K562 (cell line): ENCODE measurements around the gene ISG20. TPM values are rescaled to one million over a fixed set of nuclear protein-coding genes. Genes with fewer than 3 reads are reported as not detected.

Experiments used
- ATAC-seq: fragments of 200-7000 bp; cut with Tn5 transposase; 3 replicates; pipeline ENCODE4 v1.9.1; 2020; ENCODE audit warnings: moderate library complexity
- BruUV-seq: library from RNA; stranded (reverse); fragments of 400-500 nt; replicated peaks from 2 replicates; lab custom pipeline; 2021; lab: Mats Ljungman, UMichigan
- CTCF ChIA-PET: fragments of 300-600 bp; formaldehyde crosslinking; extraction: SDS; loops from one replicate; lab custom pipeline; 2021; ENCODE audit warnings: low intra/inter-chr PET ratio; lab: Yijun Ruan, JAX
- POLR2A ChIA-PET: fragments of 300-600, 350-650 bp; sonication (Branson Sonifier 250); formaldehyde crosslinking; extraction: SDS; loops from one replicate; lab custom pipeline; 2021; ENCODE audit warnings: antibody characterized with exemption, inconsistent platforms; lab: Yijun Ruan, JAX
- DNase-seq, 4 experiments: peaks; one replicate each; pipeline versions ENCODE4 v3.0.0 to v3.0.0-alpha.2; 2011 to 2018; ENCODE audit warnings: low spot score in 3 of 4, mixed read lengths in 3 of 4; ENCODE audit errors: extremely low read depth in 1 of 4
- FAIRE-seq: peaks from 2 replicates; lab custom pipeline; 2011; peaks lifted over from hg19 to GRCh38; lab: Jason Lieb, UNC
- H2AFZ ChIP-seq: 2 replicates; pipeline ENCODE4 v1.6.0; 2011; ENCODE audit warnings: low read depth, low read length, control low read depth, inconsistent platforms
- H3K27ac ChIP-seq: fragments of 200-600 bp; 3 replicates; pipeline ENCODE4 v1.8.0; 2011; ENCODE audit warnings: low read depth, mild to moderate bottlenecking, control low read depth, inconsistent platforms, low read length, moderate library complexity, mixed read lengths; ENCODE audit errors: extremely low read depth
- H3K27me3 ChIP-seq, 2 experiments: fragments of 300-600 bp in 1 of 2; 2 replicates in 1 of 2; 3 replicates in 1 of 2; pipeline versions ENCODE4 v1.6.0 to v1.8.0; 2011; ENCODE audit warnings: inconsistent platforms in 2 of 2, low read length in 2 of 2, mild to moderate bottlenecking in 1 of 2, mixed read lengths in 1 of 2, moderate library complexity in 1 of 2; ENCODE audit not compliant: control insufficient read depth in 2 of 2, insufficient read depth in 2 of 2
- H3K36me3 ChIP-seq: fragments of 300-600 bp; 3 replicates; pipeline ENCODE4 v1.8.0; 2011; ENCODE audit warnings: mild to moderate bottlenecking, low read length, inconsistent platforms; ENCODE audit not compliant: control insufficient read depth, insufficient read depth
- H3K4me1 ChIP-seq, 2 experiments: fragments of 200-600 bp in 1 of 2; replicated peaks in 1 of 2; 2 replicates in 1 of 2; 3 replicates in 1 of 2; pipeline versions ENCODE4 v1.5.1 to v1.8.0; 2011; ENCODE audit warnings: inconsistent platforms in 2 of 2, low read length in 2 of 2, mild to moderate bottlenecking in 1 of 2, mixed read lengths in 1 of 2, moderate library complexity in 1 of 2; ENCODE audit not compliant: control insufficient read depth in 2 of 2, insufficient read depth in 2 of 2
- H3K4me2 ChIP-seq: 2 replicates; pipeline ENCODE4 v1.6.1; 2011; ENCODE audit warnings: low read length, control low read depth, inconsistent platforms, mixed read lengths; ENCODE audit not compliant: insufficient read depth
- H3K4me3 ChIP-seq: fragments of 200-600 bp; sonication (generic), shearing (Covaris generic); 2 replicates; pipeline ENCODE4 v1.5.1; 2016; ENCODE audit warnings: control low read depth, inconsistent platforms
- H3K79me2 ChIP-seq: fragments of 200-600 bp; 3 replicates; pipeline ENCODE4 v1.8.0; 2011; ENCODE audit warnings: low read length, inconsistent platforms; ENCODE audit not compliant: control insufficient read depth, insufficient read depth
- H3K9ac ChIP-seq, 2 experiments: 2 replicates each; pipeline versions ENCODE4 v1.6.0 to v1.6.1; 2011; ENCODE audit warnings: low read depth in 2 of 2, low read length in 2 of 2, control low read depth in 1 of 2, inconsistent platforms in 1 of 2, mild to moderate bottlenecking in 1 of 2, mixed read lengths in 1 of 2; ENCODE audit not compliant: insufficient read depth in 1 of 2
- H3K9me1 ChIP-seq: one replicate; pipeline ENCODE4 v1.6.0; 2011; ENCODE audit warnings: inconsistent platforms, mild to moderate bottlenecking, low read length, moderate library complexity; ENCODE audit not compliant: control insufficient read depth, insufficient read depth
- H3K9me3 ChIP-seq: replicated peaks from 2 replicates; pipeline ENCODE4 v1.5.1; 2011; ENCODE audit warnings: low read depth, low read length, inconsistent platforms; ENCODE audit not compliant: control insufficient read depth, insufficient read depth
- H4K20me1 ChIP-seq: replicated peaks from 2 replicates; pipeline ENCODE4 v1.6.1; 2011; ENCODE audit warnings: low read length, inconsistent platforms, mixed read lengths; ENCODE audit not compliant: control insufficient read depth, insufficient read depth
- BHLHE40 ChIP-seq: IDR thresholded peaks from 2 replicates; pipeline ENCODE4 v1.6.1; 2011; ENCODE audit warnings: low read length, improper control_type of control experiment
- CHD1 ChIP-seq: fragments of 200-600 bp; sonication (generic); IDR thresholded peaks from one replicate; pipeline ENCODE4 v1.6.1; 2012; ENCODE audit warnings: mild to moderate bottlenecking, moderate library complexity, low read length, inconsistent platforms
- ELF2 ChIP-seq: fragments of 250-450 bp; sonication (Bioruptor Pico); IDR thresholded peaks from 2 replicates; pipeline ENCODE4 v1.5.0; 2021; ENCODE audit warnings: mild to moderate bottlenecking
- HCFC1 ChIP-seq: IDR thresholded peaks from 2 replicates; pipeline ENCODE4 v1.6.1; 2012; ENCODE audit warnings: low read depth, low read length, improper control_type of control experiment
- RUNX1 ChIP-seq: sonication (generic); IDR thresholded peaks from 2 replicates; pipeline ENCODE4 v1.6.1; 2016; ENCODE audit warnings: antibody characterized with exemption, low read depth
- SMAD4 ChIP-seq: fragments of 250-450 bp; sonication (Bioruptor Pico); conservative IDR thresholded peaks from 2 replicates; pipeline ENCODE4 v1.8.0; 2021; ENCODE audit warnings: inconsistent platforms, mild to moderate bottlenecking, moderate library complexity
- ZBTB8A ChIP-seq: fragments of 450-650 bp; IDR thresholded peaks from 2 replicates; pipeline ENCODE4 v1.6.1; 2018; ENCODE audit warnings: mild to moderate bottlenecking, moderate library complexity; ENCODE audit not compliant: partially characterized antibody
- WGBS: fragments of 100-300 bp; shearing (Covaris generic); methylation state at CpG from one replicate; pipeline ENCODE4 v1.1.6; 2016; ENCODE audit warnings: low coverage, mixed read lengths; ENCODE audit not compliant: insufficient coverage; ENCODE audit errors: missing lambda C conversion rate; 5-methylcytosine and 5-hydroxymethylcytosine counted together
- in situ Hi-C: fragments of 300-500 bp; cut with MboI; formaldehyde crosslinking; loops from 4 replicates; pipeline ENCODE4 v1.15.0; 2018; ENCODE audit warnings: inconsistent platforms, mixed read lengths
- intact Hi-C: fragments of 100-400 bp; cut with micrococcal nuclease; formaldehyde crosslinking; loops from 2 replicates; pipeline ENCODE4 v1.14.2; 2022
- polyA plus RNA-seq, 8 experiments: library from polyadenylated mRNA; depleted of rRNA in 4 of 8; stranded (reverse) in 5 of 8; unstranded in 3 of 8; fragments of >200 nt; fragmentation: Nextera tagmentation in 2 of 8; fragmentation: Illumina TruSeq in 1 of 8; extraction: Ambion mirVana in 2 of 8; extraction: Trizol in 1 of 8; gene quantifications; 2 replicates each; pipeline versions ENCODE4 v1.2.1 to v1.2.3, GENCODE V29; 2011 to 2014; ENCODE audit warnings: inconsistent platforms in 1 of 8, missing spikeins in 1 of 8
- total RNA-seq, 7 experiments: library from RNA; depleted of rRNA in 6 of 7; stranded (reverse); fragments of >200 nt in 6 of 7; fragmentation: Illumina TruSeq in 2 of 7; extraction: Trizol in 2 of 7; gene quantifications; 2 replicates each; pipeline versions ENCODE4 v1.2.1 to v1.2.3, GENCODE V29; 2011 to 2021; ENCODE audit warnings: low replicate concordance in 1 of 7
- TF ChIP-seq, protein P1 (sequence below): fragments of 450-650 bp; IDR thresholded peaks from 2 replicates; pipeline ENCODE4 v1.7.0; 2016; ENCODE audit warnings: borderline replicate concordance
- TF ChIP-seq, protein P2 (sequence below): fragments of 250-450 bp; sonication (Bioruptor Pico); IDR thresholded peaks from 2 replicates; pipeline ENCODE4 v1.8.0; 2021; ENCODE audit warnings: moderate library complexity, mild to moderate bottlenecking, inconsistent platforms
- TF ChIP-seq, protein P3 (sequence below), 2 experiments: IDR thresholded peaks; 2 replicates each; pipeline ENCODE4 v1.6.1; 2011; ENCODE audit warnings: borderline replicate concordance in 1 of 2, control low read depth in 1 of 2, low read depth in 1 of 2, low read length in 1 of 2, mild to moderate bottlenecking in 1 of 2, mixed read lengths in 1 of 2, moderate library complexity in 1 of 2; ENCODE audit not compliant: insufficient read depth in 1 of 2, insufficient read length in 1 of 2, poor library complexity in 1 of 2, severe bottlenecking in 1 of 2; ENCODE audit errors: extremely low read depth in 1 of 2
- TF ChIP-seq, protein P4 (sequence below): sonication (generic); formaldehyde crosslinking; IDR thresholded peaks from 2 replicates; pipeline ENCODE4 v1.8.0; 2022; ENCODE audit warnings: missing genetic modification reagents, mild to moderate bottlenecking, borderline replicate concordance

The ISG20 gene
- total and polyA plus RNA-seq, 9 of the 15 experiments (the other 6 are each of a cell fraction or from before 2014, with no cell fraction given), result 0.06 to 2.1 (median 1.00) TPM

DNA sequence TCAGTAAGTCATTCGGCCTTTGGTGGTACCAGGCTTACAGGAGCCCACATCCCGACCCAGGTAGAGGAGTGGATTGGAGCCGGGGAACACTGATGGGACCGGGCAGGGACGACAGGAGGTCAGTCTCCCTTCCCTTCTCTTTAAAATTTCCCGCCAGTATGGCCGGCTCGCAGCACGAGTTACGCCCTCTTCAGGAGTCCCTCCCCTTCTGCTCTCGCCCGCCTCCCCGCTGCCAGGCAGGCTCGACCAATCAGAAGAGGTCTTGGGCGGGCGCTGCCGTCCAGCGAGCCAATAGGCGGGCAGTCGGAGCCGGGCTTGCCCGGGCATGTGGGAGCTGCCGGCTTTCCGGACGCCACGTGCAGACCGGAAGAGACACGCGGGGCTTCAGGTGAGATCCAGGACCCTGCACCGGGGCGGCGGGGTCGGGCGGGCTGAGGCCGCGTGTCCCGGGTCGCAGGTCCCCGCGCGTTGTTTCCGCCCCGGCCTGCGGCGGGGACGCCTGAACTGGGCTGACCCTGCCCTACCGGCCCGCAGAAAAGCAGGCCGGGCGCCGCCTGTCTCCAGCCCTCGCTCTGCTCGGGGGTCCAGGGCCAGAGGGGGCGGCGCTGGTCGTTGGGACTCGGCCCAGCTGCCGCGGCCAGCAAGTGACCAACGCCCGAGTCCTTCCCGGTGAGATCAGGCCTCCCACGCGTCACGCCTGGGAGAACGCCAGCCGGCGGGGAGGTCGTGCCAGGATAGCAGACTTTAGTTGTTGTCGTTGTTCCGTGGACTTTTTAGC, 17.6 kb upstream of the ISG20 start, which contains the start of gene AEN:
AEN (plus strand) TSS at position 346 of the 778 bp plus-strand sequence. CDS start 4,870 bp downstream, outside the sequence.
- in situ Hi-C loops (no loop called here), intact Hi-C loops (no loop called here)
- peak within 1 kb of the TSS; percentile 96 for H2AFZ ChIP-seq
- peaks cover 33% of the 10 kb centered on the region for H3K36me3 ChIP-seq
- FAIRE-seq, result peak; percentile 90
- H3K79me2 ChIP-seq, result peaks cover 55% of the 10 kb centered on the region
- no peaks in the 10 kb centered on the region for H3K27me3 ChIP-seq
- ATAC-seq, result peak; percentile 98
- POLR2A ChIA-PET, result interaction anchor here (0.6 to 1.8 kb wide), 8 partner anchors 10 to 167 kb away, joined by 3 to 6 read pairs (median 3); partner anchors contain the start of genes MRPL46 and MRPS11
- no peaks in the 10 kb centered on the region for H3K9me3 ChIP-seq
- H3K4me2 ChIP-seq, result peak within 1 kb of the TSS; percentile 91
- peak within 1 kb of the TSS; percentile 87 to 97 for H3K9ac ChIP-seq
- peaks cover 14 to 20% of the 10 kb centered on the region in 2 experiments; a peak in 4 of 5 replicates for H3K4me1 ChIP-seq
- CTCF ChIA-PET, result no interaction called here
- peak within 1 kb of the TSS; percentile 68 for H3K4me3 ChIP-seq
- 1% methylated on average over 51 of the region's 71 CpGs for WGBS
- peaks cover 22% of the 10 kb centered on the region for H4K20me1 ChIP-seq
- DNase-seq, result peak; percentile 96 to 99 (median 99)
- no peaks in the 10 kb centered on the region for H3K9me1 ChIP-seq
- BruUV-seq, result TSS peak; percentile 98
- H3K27ac ChIP-seq, result peak within 1 kb of the TSS; percentile 91
- no peak for TF ChIP-seq HCFC1
- no peak for TF ChIP-seq RUNX1
- peak; percentile 77 for TF ChIP-seq SMAD4 (CRISPR knock-in tag)
- TF ChIP-seq, protein P1, sequence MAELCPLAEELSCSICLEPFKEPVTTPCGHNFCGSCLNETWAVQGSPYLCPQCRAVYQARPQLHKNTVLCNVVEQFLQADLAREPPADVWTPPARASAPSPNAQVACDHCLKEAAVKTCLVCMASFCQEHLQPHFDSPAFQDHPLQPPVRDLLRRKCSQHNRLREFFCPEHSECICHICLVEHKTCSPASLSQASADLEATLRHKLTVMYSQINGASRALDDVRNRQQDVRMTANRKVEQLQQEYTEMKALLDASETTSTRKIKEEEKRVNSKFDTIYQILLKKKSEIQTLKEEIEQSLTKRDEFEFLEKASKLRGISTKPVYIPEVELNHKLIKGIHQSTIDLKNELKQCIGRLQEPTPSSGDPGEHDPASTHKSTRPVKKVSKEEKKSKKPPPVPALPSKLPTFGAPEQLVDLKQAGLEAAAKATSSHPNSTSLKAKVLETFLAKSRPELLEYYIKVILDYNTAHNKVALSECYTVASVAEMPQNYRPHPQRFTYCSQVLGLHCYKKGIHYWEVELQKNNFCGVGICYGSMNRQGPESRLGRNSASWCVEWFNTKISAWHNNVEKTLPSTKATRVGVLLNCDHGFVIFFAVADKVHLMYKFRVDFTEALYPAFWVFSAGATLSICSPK, result no peak
- TF ChIP-seq, protein P2, sequence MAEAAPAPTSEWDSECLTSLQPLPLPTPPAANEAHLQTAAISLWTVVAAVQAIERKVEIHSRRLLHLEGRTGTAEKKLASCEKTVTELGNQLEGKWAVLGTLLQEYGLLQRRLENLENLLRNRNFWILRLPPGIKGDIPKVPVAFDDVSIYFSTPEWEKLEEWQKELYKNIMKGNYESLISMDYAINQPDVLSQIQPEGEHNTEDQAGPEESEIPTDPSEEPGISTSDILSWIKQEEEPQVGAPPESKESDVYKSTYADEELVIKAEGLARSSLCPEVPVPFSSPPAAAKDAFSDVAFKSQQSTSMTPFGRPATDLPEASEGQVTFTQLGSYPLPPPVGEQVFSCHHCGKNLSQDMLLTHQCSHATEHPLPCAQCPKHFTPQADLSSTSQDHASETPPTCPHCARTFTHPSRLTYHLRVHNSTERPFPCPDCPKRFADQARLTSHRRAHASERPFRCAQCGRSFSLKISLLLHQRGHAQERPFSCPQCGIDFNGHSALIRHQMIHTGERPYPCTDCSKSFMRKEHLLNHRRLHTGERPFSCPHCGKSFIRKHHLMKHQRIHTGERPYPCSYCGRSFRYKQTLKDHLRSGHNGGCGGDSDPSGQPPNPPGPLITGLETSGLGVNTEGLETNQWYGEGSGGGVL, result no peak
- TF ChIP-seq CHD1, result peak; percentile 65
- TF ChIP-seq BHLHE40, result peak; percentile 78
- TF ChIP-seq, protein P3, sequence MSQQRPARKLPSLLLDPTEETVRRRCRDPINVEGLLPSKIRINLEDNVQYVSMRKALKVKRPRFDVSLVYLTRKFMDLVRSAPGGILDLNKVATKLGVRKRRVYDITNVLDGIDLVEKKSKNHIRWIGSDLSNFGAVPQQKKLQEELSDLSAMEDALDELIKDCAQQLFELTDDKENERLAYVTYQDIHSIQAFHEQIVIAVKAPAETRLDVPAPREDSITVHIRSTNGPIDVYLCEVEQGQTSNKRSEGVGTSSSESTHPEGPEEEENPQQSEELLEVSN (IDR thresholded peaks at IDR 0.05; ENCODE audit: borderline replicate concordance in 1 of 2, extremely low read depth in 1 of 2, insufficient read depth in 1 of 2, insufficient read length in 1 of 2, low read depth in 1 of 2, low read length in 1 of 2, poor library complexity in 1 of 2, severe bottlenecking in 1 of 2), result peak; percentile 87 to 92
- peak; percentile 62; the same call in 1 of the 2 replicates for TF ChIP-seq ELF2 (CRISPR knock-in tag)
- TF ChIP-seq, protein P4, sequence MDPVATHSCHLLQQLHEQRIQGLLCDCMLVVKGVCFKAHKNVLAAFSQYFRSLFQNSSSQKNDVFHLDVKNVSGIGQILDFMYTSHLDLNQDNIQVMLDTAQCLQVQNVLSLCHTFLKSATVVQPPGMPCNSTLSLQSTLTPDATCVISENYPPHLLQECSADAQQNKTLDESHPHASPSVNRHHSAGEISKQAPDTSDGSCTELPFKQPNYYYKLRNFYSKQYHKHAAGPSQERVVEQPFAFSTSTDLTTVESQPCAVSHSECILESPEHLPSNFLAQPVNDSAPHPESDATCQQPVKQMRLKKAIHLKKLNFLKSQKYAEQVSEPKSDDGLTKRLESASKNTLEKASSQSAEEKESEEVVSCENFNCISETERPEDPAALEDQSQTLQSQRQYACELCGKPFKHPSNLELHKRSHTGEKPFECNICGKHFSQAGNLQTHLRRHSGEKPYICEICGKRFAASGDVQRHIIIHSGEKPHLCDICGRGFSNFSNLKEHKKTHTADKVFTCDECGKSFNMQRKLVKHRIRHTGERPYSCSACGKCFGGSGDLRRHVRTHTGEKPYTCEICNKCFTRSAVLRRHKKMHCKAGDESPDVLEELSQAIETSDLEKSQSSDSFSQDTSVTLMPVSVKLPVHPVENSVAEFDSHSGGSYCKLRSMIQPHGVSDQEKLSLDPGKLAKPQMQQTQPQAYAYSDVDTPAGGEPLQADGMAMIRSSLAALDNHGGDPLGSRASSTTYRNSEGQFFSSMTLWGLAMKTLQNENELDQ (CRISPR knock-in tag), result 0 out of 2 replicates have a peak, but pooled peaks have one; percentile 26
- TF ChIP-seq ZBTB8A, result no peak
